ENCODE measurements around the gene DCDC2. TPM values are rescaled to one million over a fixed set of nuclear protein-coding genes. Genes with fewer than 3 reads are reported as not detected.
"Not testable (repeated sequence)": the region's sequence is repeated elsewhere in the genome, so short reads cannot be mapped to it uniquely, and the experiment has no call there.

DCDC2 gene
- total RNA-seq, 1 donor from 2014 or later: 0.30 TPM

- peak; percentile 40 for DNase-seq (ENCODE audit: low read depth, low spot score)
- no peak overlapping the region for H3K4me3 Mint-ChIP-seq
- peaks cover 7% of the 10 kb centered on the region for H3K4me1 Mint-ChIP-seq
- peak; percentile 84 for TF ChIP-seq CTCF (conservative IDR thresholded peaks at IDR 0.05)
- H3K36me3 Mint-ChIP-seq (ENCODE audit: low read depth): peaks cover 12% of the 10 kb centered on the region
- no peak overlapping the region for H3K27ac Mint-ChIP-seq (ENCODE audit: unreplicated experiment)
- H3K9me3 Mint-ChIP-seq: peaks cover 26% of the 10 kb centered on the region
- no peaks in the 10 kb centered on the region for H3K27me3 Mint-ChIP-seq (ENCODE audit: low read depth)
These were observed 152.8 kb downstream of the DCDC2 start for GRCh38 chr6:24205020-24205492.

- DNase-seq (ENCODE audit: low read depth, low spot score); H3K27me3 Mint-ChIP-seq (ENCODE audit: low read depth); H3K27ac Mint-ChIP-seq (ENCODE audit: unreplicated experiment); H3K4me3 Mint-ChIP-seq; H3K4me1 Mint-ChIP-seq: not testable (repeated sequence)
- H3K9me3 Mint-ChIP-seq: peaks cover 26% of the 10 kb centered on the region
- peaks cover 12% of the 10 kb centered on the region for H3K36me3 Mint-ChIP-seq (ENCODE audit: low read depth)
These were observed 153.7 kb downstream of the DCDC2 start for GRCh38 chr6:24204113-24204512.

- H3K27ac Mint-ChIP-seq (ENCODE audit: unreplicated experiment): no peak overlapping the region
- peaks cover 9% of the 10 kb centered on the region for H3K36me3 Mint-ChIP-seq (ENCODE audit: low read depth)
- no peak overlapping the region for H3K4me3 Mint-ChIP-seq
- H3K9me3 Mint-ChIP-seq: peaks cover 18% of the 10 kb centered on the region
- H3K27me3 Mint-ChIP-seq (ENCODE audit: low read depth): no peaks in the 10 kb centered on the region
- no peak for DNase-seq (ENCODE audit: low read depth, low spot score)
- TF ChIP-seq CTCF (conservative IDR thresholded peaks at IDR 0.05): no peak
- no peaks in the 10 kb centered on the region for H3K4me1 Mint-ChIP-seq
These were observed 160.0 kb downstream of the DCDC2 start for GRCh38 chr6:24197892-24198291.

- Mint-ChIP-seq H3K36me3 (ENCODE audit: low read depth) (peaks cover 5% of the 10 kb centered on the region), H3K4me3 (no peak overlapping the region), H3K27me3 (ENCODE audit: low read depth) (no peaks in the 10 kb centered on the region), H3K9me3 (peaks cover 9% of the 10 kb centered on the region), H3K4me1 (no peaks in the 10 kb centered on the region), H3K27ac (ENCODE audit: unreplicated experiment) (no peak overlapping the region)
- no peak for DNase-seq (ENCODE audit: low read depth, low spot score)
- TF ChIP-seq CTCF (conservative IDR thresholded peaks at IDR 0.05): no peak
These were observed 161.8 kb downstream of the DCDC2 start for GRCh38 chr6:24195836-24196597.

GRCh38 chr6:24194978-24195700, 162.7 kb downstream of the DCDC2 start:
- peaks cover 3% of the 10 kb centered on the region for H3K9me3 Mint-ChIP-seq

More at GRCh38 chr6:24194978-24195700, 162.7 kb downstream of the DCDC2 start:
- no peak for TF ChIP-seq CTCF (conservative IDR thresholded peaks at IDR 0.05)
- H3K27me3 Mint-ChIP-seq (ENCODE audit: low read depth): no peaks in the 10 kb centered on the region
- no peak overlapping the region for H3K27ac Mint-ChIP-seq (ENCODE audit: unreplicated experiment)
- H3K4me3 Mint-ChIP-seq: no peak overlapping the region
- H3K36me3 Mint-ChIP-seq (ENCODE audit: low read depth): no peaks in the 10 kb centered on the region
- H3K4me1 Mint-ChIP-seq: no peaks in the 10 kb centered on the region
- DNase-seq (ENCODE audit: low read depth, low spot score): no peak
